GM21737 (cell line): ENCODE data around the gene RALGAPA2.

Experiments
- ATAC-seq: cut with Tn5 transposase; IDR thresholded peaks from one replicate; pipeline ENCODE4 v1.9.1; 2021; ENCODE audit warnings: mild to moderate bottlenecking, moderate library complexity; ENCODE audit not compliant: unreplicated experiment

RALGAPA2 gene

DNA sequence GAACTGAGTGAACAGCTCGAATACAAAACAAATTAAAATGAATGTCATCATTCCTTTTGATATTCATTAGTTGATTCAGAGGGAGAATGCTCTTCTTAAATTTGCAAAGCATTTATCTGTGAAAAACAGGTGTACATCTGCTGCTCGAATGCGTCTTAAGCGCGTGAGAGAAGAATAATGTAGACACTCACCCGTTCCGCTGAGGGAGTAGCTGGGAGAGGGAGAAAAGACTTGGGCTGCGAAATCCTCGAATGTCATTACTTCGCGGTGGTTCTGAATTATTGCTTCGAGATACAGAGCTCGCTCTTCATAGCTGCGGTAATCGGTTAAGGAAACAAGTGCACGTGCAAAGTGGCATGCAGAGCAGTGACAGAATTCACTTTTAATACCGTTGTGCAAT, 300.6 kb downstream of the RALGAPA2 start:
- no peak for ATAC-seq

DNA sequence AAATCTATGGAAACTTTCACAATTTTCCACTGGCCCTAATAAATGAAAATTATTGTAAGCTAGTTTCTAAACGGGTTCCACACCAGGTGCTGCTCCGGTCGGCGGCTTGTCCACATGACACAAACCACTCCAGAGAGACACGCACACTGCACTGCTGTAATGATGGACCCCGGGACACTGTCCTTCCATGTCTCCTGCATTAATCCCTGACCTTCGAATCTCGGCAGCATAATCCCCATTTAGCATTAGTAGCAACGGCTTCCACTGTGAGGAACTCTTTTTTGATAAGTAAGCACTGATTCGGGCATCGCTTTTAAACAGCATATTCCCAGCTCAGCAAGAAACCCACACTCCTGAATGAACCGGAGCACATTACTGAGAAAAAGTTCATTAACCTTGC, 301.0 kb downstream of the RALGAPA2 start:
- no peak for ATAC-seq

DNA sequence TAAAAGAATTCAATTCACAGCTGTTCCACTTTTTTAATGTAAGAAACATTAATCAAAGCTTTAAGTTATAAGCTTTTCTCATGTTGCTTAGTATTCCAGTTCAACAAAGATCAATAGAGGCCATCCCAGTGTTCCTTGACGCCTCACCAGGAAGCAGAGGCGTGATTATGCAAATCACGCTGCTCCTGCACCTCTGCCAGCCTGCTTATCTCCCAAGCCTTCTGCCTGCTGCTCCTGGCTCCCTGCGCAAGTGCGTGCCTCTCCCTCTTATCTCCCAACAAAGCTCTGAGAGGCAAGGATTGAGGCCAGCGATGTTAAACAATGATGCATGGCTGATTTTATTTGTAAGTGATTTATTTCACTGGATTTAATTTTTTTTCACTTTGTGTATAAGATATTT, 301.8 kb downstream of the RALGAPA2 start:
- no peak for ATAC-seq

DNA sequence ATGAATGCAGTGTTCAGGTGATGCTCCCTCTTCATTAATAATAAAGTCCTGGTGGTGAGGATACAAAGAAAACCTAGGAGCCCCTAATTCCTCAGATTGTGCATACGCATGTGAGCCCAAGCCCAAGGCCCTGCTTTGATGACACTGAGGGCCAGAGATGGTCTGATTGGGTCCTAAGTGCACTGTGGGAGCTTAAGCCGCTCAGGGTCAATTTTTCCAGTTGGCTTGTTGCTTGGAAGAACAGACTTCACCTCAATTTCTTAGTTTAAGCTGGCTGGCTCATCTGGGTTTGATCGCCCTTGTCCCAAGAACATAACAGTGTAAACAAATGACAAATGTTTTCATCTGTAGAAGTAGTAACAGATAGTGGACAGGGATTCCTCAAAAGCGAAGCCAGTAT, 303.1 kb downstream of the RALGAPA2 start:
- no peak for ATAC-seq

DNA sequence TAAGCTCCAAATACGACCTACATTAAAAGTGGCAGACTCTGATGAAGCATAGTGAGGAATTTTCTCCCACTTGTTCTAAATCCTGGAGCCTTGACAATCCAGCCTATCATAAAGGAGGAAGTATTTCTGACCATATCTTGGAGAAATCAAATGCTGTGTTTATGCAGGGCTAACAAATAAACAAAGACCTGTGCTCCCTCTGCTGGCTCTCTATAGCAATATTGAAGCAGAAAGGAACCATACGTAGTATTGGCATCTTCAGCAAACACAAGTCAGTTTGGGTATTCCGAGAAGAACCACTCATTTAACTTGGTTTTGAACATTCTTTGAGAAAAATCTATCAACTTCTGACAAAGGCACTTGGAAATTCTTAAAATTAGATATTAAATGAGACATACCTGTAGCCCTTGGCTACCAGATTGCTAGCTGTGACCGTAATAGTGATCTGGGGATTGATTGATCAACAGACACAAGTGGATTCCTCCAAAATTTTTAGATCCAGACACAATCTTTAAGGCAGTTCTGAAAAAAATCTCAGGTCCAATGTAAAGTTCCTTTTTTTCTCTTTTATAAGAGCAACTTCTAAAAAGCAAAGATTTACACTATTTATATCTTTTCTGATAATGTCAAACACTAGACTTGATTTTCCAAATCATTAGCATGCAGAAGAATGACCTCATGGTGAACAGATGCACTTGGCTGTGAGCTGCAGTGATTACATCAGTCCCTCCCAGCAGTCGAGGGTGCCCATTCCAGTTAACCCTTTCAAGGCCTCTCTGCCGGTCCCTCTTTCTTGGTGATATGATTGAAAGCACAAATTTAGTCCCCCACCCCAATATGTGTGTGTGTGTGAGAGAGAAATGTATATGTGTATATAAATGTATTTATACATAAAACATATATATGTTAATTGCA, 304.3 kb downstream of the RALGAPA2 start:
- no peak for ATAC-seq

DNA sequence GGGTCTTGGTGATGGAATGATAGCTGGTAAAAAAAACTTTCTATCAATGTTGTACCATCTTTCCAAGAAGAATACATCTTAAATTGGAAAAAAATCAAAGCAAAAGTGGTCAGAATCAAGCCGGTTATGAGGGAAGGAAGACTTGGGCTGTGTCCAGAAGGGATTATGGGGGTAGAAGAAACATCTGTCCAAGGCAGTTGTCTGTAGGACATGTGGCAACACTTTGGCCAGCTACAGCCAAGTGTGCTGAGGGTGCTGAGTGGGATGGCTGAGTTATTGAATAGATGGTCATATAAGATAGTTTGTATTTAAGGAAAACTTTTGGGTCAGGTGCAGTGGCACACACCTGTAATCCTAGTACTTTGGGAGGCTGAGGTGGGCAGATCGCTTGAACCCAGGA, 306.1 kb downstream of the RALGAPA2 start:
- no peak for ATAC-seq

DNA sequence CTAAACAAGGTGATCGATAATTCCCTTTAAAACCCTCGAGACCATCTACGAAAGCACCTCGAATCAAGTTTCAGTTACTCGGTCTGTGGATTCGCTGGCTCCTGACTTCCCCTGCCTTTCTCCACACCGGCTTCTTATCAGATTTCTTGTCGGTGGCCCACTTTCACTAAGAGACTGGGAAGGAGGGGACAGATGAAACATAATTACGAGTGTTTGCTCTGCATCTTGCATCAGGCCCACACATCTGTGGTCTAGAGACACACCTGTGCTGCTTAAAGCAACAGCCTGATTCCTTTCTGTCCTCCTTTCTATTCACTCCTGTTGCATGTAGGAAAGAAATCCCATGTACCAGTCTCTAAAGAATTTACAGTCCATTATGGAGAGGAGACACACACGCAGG, 306.8 kb downstream of the RALGAPA2 start:
- ATAC-seq: no peak

DNA sequence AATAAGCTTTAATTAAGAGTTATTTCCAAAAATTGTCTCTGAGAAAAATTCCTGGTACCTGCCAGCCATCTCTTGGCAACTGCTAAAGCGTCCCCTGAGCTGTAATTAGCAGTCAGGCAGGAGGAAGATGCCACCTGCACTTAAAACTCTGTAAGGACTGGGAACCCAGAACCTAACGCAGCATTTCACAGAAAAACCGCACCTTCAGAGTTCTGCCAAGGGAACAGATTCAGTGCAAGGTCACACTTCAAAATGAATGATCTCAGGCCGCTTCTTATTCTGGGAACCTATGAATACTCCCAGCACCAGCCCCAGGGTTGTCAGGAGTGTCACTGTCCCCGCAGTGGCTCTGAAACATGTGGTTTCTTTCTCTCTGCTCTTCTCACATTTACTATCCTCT, 307.8 kb downstream of the RALGAPA2 start:
- no peak for ATAC-seq

DNA sequence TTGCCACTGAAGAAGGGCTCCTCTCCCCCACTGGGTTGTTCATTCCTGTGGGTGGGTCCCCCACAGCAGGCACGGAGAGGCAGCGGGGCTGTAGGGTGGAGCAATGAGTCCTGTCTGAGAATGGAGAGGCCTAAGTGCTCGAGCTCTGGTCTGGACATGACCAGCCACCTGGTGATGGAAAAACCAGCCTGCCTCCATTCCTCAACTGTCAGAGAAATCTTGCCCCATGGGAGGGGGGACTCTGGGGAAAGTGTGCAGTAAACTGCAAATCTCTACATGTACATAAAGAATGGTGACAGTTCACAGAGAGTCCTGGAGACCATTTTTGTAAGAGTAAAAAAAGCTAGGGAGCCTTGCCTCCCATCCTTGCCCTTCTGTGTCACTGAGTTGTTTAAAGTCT, 310.5 kb downstream of the RALGAPA2 start:
- ATAC-seq: no peak

DNA sequence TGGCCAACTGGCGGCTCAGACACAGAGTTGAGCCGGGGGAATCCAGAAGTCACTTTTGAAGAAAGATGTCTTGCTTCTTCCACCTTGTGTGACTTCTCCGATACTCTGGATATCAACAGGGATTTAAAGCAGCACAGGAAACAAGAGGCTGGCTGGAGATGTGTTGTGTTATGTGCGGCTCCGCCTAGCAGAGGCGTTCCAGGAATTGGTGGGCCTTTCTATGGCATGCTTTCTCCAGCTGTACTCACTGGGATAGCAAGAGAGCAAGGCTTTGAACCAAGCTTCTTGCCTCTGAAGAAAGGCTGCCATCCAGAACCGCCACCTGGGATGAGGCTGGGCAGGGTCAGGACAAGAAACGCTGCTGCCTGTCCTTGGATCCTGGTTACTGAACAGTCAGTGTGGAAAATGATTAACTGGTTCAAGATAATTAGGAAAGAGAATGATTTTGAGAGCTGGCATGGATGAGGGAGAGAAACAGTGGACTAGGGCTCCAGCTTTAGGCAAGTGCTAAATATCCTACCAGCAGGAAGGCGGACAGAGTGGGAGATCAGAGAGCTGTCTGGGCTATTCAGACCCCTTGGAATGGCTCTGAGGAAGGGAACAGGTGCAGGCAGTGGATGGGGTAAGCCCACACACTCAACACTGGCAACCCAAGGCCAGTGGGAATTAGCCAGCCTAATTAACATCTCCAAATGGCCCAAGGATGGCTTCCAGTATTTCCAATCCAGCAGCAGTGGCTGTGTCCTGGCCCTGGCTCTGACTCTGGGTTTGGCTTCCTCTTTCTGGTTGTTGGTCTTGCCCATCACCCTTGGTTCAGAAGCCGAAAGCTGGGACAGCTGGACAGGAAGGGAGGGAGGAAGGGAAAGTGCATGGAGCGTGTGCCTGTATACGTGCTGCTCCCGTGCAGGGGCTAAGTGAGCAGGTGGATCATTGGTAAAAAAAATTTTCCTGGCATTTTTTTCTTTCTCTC, 312.6 kb downstream of the RALGAPA2 start:
- ATAC-seq: no peak

DNA sequence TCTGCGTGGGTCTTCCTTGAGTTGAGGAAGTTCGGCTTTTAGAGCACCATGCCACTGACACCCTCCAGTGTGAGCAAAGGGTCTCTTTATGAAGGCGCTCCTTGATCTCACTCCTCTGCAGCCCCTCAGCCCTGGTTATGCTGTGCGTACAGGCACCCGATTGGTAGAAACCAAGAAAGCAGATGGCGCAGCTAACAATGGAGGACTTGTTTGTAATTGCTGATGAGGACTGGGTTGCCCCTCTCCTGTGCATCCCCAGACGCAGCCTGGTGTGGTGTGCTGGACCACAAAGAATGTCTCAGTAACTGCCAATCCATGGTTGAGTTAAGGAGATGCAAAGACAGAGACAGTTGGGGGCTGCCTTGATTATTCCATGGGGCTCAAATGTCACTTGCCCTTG, 314.3 kb downstream of the RALGAPA2 start:
- no peak for ATAC-seq

DNA sequence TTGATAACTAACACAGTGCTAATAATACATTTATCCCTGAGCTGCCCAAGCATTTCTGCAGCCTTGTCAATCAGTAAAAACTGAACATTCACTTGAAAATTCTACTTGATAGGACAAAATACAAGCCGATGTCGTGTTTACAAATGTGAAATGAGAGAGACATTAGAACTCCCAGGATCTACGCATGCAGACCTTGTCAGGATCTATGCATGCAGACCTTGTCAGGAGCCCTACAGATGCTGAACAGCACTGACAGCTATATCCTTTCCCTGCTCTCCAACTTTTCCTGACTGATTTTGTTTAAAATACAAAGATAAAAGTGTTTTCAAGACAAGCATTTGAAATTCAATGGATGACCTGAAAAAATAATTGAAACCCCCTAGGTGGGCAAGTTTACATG, 315.6 kb downstream of the RALGAPA2 start:
- ATAC-seq: no peak

DNA sequence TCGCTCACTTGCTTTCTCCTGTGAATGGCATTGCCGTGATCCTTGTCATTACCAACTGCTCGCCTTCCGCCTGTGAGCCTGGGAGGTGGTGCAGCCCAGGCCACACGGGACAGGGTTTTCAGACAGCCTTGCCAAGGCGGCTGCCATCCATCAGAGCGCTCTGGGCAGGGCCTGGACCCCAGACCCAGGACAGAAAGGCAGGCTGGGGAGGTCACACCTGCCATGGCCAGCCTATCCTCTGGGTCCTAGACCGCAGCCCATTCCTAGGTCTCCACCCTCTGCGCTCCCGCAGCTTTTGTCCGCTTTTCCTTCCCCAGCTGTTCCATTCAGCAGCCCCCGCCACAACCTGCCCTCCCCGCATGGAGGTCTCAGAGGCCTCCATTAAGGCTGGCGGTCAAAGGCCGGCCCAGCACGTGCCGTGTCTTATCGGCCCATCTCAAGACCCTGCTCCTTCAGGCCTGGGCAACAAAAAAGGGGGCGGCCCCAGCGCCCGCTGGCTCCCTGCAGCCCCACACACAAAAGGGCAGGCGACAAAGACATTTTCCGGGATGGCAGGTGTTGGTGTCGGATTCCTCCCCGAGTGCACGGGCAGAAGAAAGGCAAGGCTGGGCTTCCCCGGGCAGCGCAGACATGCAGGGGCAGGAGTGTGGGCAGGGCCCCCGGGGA, 316.4 kb downstream of the RALGAPA2 start:
- ATAC-seq: no peak

DNA sequence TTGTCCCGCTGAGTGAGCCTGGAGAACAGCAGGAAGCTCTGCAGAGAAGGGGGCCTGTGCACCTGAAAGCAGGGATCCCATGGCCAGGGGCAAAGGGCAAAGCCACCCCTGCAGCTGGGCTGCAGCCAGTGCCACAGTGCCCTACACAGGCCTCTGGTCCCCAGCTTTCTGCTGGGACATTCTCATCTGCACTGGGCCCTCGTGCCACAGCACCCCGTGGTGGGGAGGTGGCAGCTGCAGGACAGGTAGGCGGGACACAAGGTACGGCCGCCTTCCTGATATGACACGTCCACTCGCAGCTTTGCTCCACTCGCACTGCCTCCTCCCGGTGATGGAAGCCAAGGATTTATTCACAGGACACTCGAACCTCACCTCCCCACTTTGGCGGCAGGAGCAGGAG, 317.4 kb downstream of the RALGAPA2 start:
- no peak for ATAC-seq

DNA sequence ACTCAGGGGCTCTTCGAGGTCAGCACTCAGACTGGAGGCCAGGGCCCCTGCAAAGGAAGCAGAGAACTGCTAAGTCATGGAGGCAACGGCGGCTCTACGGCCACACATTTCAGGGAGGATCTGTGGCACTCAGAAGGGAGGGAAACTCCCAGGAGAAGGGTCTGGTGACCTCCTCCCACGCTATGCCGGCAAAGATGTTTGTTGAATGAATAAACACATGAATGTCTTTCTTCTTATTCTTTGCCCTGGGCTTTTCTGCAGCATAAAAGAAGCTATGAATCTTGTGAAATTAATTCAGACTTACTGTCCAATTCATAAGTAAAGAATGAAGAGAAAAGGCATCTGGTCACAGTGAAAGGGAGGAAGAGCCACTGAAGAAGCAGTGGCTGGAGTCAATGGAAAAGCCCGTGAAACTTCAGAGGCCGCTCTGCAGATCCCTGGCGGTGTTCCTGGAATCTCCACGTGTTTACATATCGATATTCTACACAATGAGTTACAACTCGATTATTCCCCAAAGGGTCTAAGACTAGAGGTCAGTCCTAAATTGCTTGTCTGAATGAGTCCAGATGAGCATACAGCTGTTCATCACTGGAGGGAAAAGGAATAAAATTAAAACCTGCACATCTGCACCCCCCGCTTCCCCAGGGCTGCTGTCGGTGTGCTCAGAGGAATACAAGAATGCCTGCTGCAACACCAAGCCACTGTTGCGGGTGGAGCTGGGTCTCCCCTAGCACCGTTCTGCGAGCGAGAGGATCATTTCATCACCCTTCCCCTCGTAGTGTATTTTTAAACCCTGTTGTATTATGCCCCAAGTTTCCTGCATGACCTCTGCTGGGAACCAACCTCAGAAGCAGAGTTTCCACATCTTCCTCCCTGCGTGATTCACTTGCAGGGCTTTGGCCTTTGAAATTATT, 319.0 kb downstream of the RALGAPA2 start:
- no peak for ATAC-seq

DNA sequence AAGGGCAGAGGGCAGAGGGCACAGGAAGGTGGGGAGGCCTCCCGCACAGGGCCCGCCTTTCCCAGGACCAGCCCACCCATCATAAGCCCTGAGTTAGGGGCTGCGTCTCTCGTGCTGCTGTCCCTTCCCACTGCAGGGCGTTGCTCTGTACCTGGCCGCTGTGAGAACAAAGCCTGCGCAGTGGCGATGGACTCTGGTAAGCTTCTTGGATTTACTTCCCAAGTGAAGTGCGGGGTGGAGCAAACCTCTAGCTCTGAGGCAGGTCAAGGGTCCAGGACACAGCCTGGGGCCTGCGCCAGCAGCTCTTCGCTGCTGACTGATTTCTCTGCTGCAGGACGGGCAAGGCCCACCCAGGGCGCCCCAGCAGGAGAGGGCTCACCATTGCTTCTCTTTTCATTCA, 320.7 kb downstream of the RALGAPA2 start:
- no peak for ATAC-seq

DNA sequence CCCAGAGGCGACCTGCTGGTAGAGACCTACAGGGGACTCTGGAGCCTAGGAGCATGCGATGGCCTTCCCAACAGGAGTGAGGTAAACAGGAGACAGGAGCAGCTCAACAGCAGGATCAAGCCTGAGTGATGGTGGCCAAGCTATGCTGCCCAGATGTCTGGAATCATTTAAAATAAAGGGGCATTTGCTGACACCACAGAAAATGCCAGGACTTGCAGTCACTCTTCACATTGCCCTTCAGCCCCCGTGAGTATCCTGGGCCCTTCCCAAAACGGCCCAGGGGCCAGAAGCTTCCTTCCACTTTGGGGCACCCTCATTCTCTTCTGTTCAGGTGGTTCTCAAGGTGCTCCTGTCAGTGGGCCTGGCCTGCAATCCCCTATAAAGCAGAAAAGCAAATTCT, 321.3 kb downstream of the RALGAPA2 start:
- no peak for ATAC-seq

DNA sequence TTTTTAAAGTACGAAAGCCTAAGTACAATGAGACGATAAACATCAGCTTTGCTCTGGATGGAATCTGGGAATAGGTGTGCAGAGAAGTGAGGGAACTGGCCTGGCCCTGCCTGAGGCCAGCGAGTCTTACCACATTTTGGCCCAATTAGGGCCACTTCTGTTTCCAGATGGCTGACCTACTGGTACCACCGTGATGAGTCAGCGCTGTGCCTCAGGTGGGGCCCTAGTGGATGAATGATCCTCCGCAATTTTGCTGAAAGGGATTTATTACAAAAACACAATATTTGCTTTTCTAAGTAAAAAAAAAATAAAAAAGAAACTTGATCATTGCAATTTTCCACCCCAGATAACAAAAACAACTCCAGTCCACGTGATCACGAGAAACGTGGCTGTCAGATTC, 322.1 kb downstream of the RALGAPA2 start:
- ATAC-seq: no peak

DNA sequence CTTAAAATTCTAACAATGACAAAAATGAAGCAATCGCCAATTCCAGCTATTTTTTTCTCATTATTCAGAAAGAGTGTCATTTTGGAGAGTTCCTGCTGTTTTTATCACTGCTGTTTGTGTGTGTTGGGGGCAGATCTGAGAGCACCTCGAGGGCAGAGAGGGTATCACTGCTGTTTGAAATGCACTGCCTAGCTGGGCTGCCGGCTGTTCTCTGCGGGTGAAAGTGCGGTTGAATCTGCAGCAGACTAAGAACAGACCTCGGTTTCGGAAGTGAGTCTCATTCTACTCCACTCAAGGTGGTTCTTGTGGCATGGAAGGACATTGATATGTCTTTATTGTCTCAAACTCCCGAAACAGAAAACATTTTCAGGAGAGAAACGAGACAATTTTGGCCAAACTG, 326.3 kb downstream of the RALGAPA2 start:
- ATAC-seq: no peak

DNA sequence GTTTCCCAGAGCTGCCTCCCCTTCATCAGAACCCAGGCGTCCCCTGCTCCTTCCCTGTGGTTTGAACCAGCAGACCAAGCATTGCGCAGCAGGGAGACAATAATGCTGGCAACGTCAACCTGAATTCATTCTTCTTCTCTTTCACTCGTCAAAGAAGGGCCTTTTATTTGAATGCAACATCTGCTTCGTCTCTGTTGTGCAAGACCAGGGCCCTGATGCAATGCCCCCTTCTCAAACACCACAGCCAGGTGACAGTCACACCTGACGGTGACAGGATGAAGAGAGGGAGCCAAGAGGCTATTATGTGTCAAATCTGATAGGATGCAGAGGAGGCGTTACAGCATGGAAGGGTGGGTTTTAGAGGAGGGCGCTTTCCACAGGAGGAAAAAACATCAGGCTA, 336.6 kb downstream of the RALGAPA2 start:
- no peak for ATAC-seq
